ENCODE data around the gene DEPDC1B.
"Not testable (repeated sequence)": the region's sequence is repeated elsewhere in the genome, so short reads cannot be mapped to it uniquely, and the experiment has no call there.

The DEPDC1B gene

DNA sequence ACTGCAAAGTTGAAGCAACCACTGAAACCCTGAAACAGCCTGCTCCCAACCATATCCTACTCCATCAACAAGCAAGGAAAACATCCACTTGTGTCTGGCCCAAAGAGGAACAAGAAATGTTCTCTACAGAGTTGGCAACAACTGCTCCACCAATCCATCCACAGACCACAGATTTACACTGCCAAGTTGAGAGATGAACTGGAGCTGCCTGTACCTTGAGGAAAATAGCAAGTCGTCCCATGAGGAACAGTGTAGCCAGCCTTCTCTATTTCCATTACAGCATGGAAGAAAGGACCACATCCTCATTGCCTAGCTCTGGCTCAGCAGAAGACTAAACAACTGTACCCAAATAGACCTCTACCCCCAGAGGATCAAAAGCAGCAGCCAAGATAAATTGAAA is 60.4 kb downstream of the DEPDC1B start:
- no peak for DNase-seq

GRCh38 chr5:60638300-60638699 is 61.7 kb downstream of the DEPDC1B start:
- no peak for DNase-seq

DNA sequence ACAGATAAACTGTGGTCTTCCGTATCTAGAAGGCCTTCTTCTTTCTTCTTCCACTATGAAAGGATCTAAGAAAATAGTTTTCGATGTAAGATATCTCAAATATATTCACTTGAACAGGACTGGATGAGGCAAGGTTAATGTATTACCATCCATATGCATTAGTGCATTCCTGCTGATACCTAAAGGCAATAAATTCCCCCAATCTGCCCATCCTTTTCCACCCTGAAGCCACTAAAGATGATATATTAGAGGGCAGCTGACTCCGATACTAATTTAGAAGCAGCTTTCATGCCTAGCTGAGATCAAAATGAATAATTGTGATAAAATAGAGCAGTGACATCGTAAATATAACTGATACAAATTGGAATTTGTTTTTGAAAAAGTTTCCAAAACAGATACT is 63.3 kb downstream of the DEPDC1B start:
- no peak for DNase-seq

DNA sequence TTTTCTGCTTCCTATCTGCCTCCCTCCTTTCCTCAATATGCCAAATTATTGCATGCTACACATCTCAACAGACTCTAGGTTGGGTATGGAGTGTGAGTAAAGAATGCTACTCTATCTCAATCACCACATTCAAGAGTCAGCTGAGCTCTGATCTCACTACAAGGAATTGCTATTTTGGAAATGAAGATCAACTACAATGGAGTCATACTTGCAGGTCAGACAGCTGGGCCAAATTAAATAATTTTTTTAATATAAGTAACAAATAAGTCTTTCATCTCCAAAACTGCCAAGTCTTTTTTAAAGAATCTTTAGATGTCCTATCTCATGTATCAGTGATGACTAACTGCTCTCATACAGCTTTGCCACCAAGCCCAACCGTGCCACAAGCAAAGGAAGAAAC is 64.0 kb downstream of the DEPDC1B start:
- DNase-seq, result no peak

DNA sequence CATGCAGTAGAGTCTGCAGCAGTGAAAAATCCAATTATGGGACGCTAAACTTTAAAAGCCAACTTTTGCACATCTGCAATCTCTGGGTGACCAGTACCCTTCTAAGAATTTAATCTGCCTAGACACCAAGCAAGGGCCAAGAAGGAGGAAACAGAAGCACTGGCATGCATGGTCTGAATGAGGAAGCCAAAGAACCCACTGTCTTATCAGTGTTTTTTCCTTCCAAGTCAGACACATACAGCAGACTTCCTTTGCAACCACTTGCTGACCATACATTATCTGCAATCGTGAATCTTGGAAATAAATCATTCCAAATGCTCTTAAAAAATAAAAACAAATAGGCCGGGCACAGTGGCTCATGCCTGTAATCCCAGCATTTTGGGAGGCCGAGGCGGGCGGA is 65.9 kb downstream of the DEPDC1B start:
- no peak for DNase-seq

- DNase-seq, result no peak
Observed at GRCh38 chr5:60633341-60633740, 66.6 kb downstream of the DEPDC1B start.

DNA sequence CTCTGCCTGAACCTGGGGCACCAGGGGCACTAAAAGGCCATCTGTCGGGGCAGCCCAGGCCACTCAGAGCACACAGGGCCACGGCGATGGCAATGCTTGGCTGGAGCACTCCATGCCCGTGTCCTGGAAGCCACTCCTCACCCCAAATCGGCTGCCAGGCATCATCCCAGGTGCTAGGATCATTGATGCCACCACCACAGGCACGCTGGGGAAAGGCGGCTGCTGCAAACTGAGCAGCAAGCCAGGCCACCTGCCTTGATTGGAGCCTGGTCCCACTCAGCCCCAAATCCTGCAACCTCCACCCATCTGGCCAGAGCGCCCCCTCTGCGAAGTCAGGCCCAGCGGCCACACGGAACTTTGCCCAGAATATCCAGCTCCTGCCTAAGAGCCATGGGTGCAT is 67.8 kb downstream of the DEPDC1B start:
- DNase-seq, result no peak

DNA sequence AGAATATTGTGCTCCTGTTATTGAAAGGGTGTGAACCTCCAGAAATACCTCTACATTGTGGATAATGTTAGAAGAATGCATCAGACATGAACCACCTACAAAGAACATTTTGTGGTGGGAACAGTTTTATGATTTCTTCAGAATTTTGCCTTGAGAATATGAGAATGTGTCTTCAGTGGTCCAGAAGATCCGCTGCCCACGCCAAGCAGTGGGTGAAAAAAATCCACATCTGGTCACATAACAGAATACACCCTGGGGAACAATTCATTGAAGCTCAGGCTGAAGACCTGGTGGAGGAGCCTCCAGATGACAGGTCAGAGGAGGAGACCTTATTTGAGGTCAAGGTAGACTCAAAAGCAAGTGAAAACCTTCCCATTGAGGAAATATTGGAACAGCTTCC is 69.1 kb downstream of the DEPDC1B start:
- DNase-seq, result no peak

DNA sequence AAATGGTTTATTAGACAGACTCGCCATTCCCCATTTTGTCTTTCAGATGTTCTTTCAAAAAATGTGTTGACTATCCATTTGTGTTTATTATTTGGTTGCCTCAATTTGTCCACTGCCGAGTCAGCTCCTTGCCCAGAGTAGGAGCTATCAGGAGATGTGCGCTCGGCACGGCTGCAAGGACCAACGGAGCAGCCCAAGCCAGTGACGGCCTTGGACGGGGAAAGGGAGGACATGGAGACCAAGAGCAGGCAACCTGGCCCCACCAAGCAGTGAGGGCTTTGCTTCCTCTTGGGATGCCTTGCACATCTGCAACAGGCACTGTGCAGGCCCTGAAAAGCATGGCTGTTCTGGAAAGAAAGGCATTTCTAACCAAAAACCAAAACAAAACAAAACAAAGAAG is 69.8 kb downstream of the DEPDC1B start:
- DNase-seq, result no peak

GRCh38 chr5:60624875-60625274 is 75.1 kb downstream of the DEPDC1B start:
- not testable (repeated sequence) for DNase-seq

DNA sequence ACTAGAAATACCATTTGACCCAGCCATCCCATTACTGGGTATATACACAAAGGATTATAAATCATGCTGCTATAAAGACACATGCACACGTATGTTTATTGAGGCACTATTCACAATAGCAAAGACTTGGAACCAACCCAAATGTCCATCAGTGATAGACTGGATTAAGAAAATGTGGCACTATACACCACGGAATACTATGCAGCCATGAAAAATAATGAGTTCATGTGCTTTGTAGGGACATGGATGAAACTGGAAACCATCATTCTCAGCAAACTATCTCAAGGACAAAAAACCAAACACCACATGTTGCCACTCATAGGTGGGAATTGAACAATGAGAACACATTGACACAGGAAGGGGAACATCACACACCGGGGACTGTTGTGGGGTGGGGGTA is 79.2 kb downstream of the DEPDC1B start:
- DNase-seq, result not testable (repeated sequence)

DNA sequence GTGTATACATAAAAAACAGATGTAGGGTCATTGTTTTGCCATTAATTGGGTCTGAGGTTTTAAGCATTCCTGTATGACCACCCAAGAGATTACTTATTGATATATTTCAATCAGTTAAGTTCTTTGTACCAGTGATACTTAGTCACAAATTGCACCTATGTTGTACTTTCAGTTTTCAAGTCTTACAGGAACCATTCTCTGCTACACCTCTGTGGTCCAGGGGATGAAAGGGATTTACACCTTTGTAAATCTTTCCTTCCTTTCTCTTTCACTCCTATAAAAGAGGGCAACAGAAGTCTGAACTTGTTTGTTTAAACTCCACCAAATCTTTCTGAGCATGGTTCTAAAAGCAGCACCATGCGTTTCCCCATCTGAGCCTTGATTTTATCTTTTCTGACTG is 86.1 kb downstream of the DEPDC1B start:
- DNase-seq, result no peak

DNA sequence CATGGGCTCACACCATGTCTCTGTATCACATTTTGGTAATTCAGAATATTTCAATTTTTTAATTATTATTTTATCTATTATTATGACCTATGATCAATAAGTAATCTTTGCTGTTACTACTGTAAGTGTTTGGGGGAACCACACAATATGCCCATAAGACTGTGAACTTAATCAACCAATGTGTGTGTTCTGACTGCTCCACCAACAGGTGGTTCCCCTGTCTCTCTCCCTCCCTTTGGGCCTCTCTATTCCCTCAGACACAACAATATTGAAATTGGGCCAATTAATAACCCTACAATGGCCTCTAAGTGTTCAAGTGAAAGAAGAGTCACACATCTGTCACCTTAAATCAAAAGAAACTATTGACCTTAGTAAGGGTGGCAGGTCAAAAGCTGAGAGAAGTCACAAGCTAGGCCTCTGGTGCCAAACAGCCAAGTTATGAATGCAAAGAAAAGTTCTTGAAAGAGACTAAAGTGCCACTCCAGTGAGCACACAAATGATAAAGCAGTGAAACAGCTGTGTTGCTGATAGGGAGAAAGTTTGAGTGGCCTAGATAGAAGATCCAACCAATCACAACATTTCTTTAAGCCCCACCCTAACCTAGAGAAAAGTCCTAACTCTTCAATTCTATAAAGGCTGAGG is 88.7 kb downstream of the DEPDC1B start:
- DNase-seq, result no peak

- no peak for DNase-seq
Observed at GRCh38 chr5:60604771-60605170, 95.2 kb downstream of the DEPDC1B start.

DNA sequence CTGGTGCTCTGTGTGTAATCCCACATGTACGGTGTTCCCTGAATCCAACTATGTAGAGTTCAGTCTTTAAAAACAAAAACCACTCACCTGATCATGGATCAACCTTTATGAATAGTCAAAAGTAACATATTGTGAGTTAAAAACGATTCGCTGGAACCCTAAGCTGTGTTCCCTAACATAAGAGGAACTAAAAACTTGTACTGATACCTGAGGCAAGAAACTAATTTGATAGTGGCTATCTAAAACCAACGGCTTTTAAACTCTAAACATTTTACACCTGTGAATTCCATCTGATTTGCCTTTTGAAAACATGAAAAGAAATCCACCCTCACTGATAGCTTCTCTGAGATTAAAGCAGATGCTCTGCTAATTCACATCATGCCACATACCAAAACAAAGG is 101.5 kb downstream of the DEPDC1B start:
- DNase-seq, result no peak

- no peak for DNase-seq
Observed at GRCh38 chr5:60597572-60598320, 102.2 kb downstream of the DEPDC1B start.

DNA sequence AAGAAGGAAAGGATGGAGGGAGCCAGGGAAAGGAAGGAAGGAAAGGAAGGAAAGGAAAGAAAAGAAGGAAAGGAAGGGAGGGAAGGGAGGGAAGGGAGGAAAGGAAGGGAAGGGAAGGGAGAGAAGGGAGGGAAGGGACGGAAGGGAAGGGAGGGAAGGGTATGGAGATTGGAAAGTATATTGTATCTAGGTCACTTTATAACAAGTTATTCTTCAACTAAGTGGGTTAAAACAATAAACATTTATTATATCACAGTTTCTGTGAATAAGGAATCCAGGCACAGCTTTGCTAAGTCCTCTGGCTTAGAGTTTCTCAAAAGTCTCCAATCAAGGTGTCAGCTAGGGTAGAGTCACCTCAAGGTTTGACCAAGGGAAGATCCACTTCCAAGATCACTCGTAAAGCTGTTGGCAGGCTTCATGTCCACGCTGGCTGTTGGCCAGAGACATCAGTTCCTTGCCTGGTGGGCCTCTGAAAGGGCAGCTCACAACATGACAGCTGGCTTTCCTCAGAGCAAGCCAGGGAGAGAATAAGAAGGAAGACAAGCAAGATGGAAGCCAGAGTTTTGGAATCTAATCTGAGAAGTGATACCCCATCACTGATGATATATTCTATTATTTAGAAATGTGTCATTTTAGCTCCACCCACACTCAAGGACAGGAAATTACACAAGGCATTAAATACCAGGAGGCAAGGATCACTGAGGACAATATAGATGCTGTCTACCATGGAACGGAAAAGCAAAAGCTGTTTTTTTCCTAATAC is 105.1 kb downstream of the DEPDC1B start:
- DNase-seq, result no peak

DNA sequence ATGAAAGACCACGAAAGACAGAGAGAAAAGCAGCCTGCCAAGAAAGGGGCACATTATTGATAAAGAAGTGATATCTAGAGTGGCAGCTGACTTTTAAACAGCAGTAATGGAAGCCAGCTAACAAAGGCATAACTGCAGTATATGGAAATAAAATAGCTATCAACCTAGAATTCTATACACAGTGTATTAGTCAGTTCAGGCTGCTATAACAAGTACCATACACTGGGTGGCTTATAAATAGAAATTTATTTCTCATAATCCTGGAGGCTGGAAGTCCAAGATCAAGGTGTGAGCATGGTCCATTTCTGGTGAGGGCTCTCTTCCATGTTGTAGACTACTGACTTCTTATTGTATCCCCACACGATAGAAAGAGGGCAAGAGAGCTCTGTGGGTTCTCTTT is 109.8 kb downstream of the DEPDC1B start:
- no peak for DNase-seq

DNA sequence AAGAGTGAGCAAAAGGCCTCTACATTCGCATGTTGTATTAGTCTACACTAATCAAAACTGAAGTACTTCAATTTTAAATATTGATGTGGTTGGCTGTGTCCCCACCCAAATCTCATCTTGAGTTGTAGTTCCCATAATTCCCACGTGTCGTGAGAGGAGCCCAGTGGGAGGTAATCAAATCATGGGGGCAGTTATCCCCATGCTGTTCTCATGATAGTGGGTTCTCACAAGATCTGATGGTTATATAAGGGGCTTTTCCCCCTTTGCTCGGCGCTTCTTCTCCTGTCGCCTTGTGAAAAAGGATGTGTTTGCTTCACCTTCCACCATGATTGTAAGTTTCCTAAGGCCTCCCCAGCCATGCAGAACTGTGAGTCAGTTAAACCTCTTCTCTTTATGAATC is 112.7 kb downstream of the DEPDC1B start:
- DNase-seq, result not testable (repeated sequence)

GRCh38 chr5:60586307-60586901 is 113.6 kb downstream of the DEPDC1B start:
- DNase-seq, result no peak

DNA sequence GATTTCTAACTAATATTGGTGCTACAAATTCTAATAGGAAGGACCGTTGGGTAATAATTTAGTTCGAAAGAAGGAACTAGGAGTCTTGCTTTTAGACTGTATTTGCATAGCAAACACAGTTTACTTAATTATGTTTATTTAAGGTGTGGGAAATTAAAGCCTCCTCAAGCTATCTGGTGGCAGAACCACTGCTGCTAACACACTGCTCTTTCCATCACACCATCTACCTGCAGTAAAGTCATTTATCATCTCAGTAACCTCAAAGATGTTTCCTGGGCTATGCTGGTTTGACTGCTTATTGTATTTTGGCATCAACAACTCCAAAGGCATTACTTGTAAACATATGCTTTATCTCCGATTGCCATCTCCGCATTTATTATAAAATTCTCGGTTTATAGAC is 114.3 kb downstream of the DEPDC1B start:
- DNase-seq, result no peak

DNA sequence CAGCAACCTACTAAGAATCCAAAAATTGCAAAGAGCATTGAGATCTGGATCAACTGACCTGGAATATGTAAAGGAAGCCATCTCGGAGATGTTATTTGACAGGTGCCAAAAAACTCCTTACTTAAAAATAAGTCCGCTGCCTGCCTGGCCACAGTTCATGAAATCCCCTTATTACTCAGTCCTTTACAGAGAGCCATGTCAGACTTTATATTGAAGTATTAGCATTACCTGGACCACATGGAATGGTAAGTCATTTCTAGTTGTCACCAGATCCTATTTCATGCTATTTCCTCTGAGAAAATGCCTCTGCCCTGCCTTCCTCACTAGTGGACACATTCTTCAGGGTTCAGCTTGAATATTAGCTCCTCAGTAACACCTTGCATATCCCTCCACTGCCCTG is 115.7 kb downstream of the DEPDC1B start:
- no peak for DNase-seq

GRCh38 chr5:60583616-60584015 is 116.3 kb downstream of the DEPDC1B start:
- DNase-seq, result no peak

DNA sequence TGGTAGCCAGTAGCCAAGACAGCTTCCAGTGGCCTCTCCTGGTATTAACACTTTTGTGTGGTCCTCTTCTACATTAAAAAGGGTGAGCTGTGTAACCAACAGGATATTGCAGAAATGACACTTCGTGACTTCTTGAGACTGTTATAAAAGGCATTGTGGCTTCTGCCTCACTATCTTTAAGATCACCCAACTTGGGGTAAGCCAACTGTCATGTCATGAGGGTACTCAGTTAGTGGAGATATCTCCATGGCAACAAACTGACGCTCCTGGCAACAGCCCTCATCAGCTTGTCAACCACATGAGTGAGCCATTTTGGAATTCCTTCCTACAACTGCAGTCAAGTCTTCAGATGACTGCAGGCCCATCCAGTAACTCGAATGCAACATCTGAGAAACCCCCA is 121.7 kb downstream of the DEPDC1B start:
- no peak for DNase-seq
